Activated naive CD8-positive, alpha-beta T cell treated with anti-CD3 and anti-CD28 coated beads, Interleukin-2, amount 50 U/mL, for 16 hours (primary cell): ENCODE results near the gene COL1A2.

ENCODE experiments used
- DNase-seq: peaks from one replicate; pipeline ENCODE4 v3.0.0-alpha.2; 2020; ENCODE audit warnings: low read depth, low spot score

The COL1A2 gene

DNA sequence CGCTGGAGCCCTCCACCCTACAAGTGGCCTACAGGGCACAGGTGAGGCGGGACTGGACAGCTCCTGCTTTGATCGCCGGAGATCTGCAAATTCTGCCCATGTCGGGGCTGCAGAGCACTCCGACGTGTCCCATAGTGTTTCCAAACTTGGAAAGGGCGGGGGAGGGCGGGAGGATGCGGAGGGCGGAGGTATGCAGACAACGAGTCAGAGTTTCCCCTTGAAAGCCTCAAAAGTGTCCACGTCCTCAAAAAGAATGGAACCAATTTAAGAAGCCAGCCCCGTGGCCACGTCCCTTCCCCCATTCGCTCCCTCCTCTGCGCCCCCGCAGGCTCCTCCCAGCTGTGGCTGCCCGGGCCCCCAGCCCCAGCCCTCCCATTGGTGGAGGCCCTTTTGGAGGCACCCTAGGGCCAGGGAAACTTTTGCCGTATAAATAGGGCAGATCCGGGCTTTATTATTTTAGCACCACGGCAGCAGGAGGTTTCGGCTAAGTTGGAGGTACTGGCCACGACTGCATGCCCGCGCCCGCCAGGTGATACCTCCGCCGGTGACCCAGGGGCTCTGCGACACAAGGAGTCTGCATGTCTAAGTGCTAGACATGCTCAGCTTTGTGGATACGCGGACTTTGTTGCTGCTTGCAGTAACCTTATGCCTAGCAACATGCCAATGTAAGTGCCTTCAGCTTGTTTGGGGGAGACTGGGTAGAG is at the start of gene COL1A2:
COL1A2 (plus strand) TSS at position 459 of the 704 bp plus-strand sequence; CDS start at position 596, 137 bp downstream.
- DNase-seq = no peak

DNA sequence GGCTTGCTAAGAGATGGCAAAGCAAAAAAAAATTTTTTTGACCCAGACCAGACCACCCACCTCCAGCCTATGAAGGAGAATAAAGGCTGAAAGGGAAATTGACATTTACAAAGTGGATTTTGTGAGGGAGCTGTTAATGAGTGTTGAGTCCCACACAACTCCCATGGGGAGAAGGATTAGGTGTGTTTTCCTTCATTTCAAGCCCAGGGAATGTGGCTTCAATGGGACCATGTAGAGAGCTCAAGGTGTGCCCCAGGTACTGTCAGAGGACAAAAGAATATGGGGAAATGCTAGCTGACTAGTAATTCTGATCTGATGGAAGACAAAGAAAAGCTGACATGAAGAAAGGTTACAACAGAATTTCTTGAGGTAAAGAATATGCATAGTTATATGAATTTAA is 48.8 kb upstream of the COL1A2 start:
- DNase-seq = no peak

DNA sequence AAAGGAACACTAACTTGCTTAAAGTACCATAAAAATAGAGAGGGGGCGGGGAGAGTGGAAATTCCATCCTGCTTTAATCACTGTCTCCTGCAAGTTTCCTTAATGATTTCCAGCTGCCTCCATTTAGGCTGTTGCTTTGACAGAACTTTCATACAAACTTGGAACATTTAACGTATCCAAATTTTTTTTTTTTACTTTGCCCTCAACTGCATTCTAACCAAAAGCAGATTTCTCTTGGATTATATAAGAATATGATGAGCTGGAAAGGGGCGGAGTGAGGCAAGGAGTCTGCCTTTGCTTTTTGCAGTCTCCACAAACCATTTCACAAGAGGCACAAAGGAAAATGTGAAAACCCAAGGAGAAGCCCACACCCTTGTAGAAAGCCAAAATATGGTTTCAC is 46.6 kb upstream of the COL1A2 start:
- DNase-seq = no peak

DNA sequence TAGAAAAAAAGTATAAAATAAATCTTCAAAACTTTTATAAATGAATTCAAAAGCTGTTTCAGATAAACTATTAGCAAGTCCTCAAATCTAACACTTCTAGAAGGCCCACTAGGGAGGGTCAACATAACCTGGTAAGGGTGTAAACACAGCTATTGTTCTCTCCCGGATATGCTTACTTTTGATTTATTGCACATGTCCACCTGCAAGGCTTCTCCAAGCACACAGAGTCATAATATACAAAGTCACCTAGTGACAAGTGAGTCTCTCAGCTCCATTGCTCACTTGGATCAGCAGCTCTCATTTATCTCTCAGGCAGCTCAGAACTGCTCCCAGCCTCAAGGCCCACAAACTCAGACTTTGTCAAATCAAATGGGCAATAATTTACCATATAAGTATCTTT is 44.0 kb upstream of the COL1A2 start:
- DNase-seq = no peak

DNA sequence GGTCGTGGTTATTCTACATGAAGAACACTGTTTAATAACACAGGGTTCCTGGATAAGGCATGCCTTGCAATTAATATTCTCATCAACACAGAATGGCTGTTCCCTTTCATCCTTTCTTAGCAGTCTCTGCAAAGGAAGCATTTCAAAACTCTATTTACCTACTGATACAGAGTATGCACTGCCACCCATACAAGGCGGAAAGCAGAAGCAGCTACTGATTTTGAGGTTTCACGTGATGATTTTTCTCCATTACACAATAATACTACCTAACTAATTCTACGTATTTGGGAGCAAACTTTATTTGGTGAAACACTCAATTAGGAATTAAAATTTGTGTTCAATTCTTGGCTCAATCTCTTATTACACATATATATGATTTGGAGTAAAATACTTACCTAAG is 43.0 kb upstream of the COL1A2 start:
- no peak for DNase-seq

DNA sequence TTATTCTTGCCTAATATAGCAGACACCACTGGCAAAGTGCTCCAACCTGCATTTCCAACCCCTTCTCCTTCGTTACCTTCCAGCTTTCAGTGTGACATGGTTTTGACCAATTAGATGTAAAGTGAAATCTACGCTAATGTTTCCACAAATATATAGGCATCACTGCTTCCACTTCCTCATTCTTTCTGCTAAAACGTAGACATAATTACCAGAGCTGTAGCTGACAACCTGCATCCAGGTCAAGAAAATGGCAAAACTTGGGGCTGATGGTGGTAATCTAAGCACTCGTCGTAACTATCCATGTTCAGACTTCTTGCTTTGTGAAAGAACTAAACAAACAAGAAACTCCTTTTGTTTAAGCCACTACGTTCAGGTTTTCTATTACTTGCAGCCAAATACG is 41.8 kb upstream of the COL1A2 start:
- DNase-seq = no peak

DNA sequence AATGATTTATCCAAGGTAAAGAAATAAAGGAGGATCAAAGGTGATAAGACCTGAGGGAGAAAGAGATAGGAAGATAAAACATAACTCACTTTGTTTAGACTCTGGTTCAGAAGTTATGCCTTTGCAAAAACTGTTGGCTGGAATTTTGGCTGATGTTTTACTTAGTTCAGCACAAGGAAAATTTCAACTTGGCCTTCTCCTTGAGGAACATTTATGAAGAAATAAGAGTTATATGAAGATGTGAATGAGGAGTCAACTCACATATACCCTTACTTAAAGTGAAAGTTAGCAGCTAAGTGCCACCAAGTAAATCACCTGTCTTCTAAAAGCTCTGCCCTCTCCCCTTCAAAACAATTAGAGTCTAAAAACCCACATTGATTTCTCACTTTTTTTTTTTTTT is 39.7 kb upstream of the COL1A2 start:
- DNase-seq = no peak

DNA sequence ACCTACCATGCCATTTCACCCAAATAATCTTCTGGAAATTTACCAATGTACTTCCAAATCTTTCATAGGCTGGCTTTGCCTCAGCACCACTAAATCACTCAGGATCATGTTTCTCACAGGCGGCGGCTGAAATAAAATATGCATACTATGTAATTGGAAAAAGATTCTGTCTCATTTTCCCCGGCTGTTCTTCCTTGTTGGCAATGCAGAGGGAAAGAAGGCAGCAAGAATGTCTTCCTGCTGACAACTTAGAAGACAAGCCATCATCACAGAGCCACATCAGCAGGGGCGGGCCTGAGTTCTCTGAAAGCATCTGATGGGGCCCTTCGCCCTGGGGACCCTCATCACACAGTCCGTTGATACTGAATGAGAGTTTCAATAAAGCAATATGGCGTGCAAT is 39.2 kb upstream of the COL1A2 start:
- DNase-seq = no peak

DNA sequence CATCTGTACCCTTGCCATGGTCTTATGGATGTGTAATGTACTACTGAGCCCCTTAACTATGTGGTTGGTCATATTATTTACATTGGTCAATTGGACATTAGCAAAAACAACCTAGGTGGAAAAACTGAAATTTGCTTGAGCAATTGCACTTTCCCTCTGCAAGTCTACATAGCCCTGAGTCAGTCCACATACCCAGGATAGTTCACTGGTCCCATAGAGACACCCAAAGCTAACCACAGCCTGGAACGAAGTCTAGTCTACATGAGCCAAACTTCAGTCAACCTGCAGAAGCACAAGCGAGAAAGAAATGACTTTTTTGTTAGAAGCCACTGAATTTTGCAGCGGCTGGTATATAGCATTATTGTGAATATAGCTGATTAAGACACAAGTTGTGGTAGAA is 37.6 kb upstream of the COL1A2 start:
- DNase-seq = no peak

DNA sequence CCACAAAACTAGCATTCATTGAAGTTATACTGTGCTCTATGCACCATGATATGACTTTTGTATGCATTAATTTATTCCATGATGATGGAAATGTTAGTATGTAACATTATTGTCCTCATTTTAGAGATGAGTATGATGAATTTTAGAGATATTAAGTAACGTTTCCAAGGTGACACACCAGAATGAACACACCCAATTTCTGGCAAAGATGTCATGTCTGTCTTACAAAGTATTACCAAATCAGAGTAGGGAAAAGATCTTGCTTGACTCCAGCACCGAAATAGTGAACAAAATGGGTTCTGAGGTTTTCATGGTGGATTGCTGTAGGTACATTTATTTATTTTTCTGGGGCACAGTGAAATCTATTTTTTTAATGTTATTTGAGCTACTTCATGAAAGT is 33.8 kb upstream of the COL1A2 start:
- no peak for DNase-seq

DNA sequence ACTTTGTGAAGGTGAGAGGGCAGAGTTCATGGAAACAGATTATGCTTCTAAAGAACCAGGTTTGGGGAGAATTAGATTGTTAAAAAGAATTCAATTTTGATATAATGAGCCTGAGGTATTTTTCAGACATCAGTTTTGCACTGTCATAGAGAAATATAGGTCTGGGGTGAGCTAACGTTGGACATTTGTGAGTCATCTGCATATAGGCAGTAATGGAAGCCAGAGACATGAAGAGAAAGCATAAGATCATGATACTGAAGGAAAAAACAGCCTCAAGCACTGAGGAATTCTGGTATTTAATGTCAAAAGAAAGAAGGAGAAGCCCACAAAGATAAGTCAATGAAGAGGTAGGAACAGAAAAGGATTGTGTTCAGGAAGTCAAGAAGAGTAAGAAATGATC is 32.4 kb upstream of the COL1A2 start:
- no peak for DNase-seq

DNA sequence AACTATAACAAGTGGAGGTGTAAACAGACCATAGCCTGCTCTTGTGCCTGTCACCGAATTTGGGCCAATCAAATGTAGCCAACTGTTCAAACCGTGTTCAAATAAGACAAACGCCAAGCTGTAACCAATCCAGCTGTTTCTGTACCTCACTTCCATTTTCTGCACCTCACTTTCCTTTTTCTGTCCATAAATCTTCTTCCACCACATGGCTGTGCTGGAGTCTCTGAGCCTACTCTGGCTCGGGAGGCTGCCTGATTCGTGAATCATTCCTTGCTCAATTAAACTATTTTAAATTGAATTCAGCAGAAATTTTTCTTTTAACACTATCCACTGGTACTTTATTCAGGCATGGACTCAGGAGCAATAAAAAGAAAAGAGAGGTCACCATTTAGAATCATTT is 29.9 kb upstream of the COL1A2 start:
- no peak for DNase-seq

DNA sequence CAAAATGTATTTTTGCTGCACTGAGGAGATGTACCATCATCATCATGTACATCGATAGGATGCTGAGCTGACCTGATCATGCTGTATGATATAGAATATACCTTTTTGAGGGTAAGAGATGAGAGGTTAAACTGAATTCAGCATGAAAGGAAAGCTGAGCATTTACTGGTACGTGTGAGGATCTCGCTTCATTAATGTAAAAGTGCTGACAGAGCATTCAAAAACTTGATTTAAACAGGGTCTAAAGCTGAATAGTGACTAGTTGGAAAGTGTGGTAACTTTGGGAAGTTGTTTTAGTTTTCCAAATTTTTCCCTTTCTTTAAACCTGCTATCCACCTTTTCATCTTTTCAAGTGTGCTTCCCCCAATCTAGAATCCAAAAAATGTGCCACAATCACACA is 28.5 kb upstream of the COL1A2 start:
- DNase-seq = no peak

DNA sequence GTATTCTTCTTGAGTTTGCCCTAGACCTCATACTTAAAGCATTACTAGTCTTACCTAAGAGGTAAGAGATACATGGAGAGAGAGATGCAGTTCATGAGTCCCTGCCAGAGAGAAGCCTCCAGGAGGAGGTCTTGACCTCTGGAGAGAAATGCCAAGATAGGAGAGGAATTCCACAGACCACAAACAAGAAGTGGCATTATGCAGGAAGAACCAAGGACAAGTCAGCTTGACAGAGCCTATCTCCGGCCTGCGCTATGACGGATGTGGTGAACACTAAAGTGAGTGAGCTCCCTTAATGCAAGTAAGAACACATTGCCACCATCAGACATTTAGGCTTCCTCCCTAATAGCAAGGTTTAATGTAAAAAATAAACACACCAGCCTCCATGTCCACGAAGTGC is 27.9 kb upstream of the COL1A2 start:
- no peak for DNase-seq

DNA sequence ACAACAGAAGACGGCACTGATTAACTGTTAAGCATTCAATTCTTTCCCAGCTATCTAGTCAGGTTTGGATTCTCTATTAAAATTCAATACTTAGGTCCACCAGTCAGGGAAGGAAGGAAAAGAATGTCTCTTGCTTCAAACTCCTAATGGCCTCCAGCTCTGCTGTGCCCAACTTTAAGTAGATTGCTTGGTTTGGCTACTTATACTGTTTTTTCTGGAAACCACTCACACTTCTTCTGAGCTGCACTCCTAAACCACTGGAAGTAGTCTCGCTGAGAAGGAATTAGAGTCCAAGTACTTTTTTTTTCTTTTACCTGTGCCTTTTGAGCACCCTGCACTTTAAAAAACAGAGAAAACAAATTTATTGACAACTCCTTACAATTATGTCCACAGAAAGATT is 26.7 kb upstream of the COL1A2 start:
- no peak for DNase-seq

DNA sequence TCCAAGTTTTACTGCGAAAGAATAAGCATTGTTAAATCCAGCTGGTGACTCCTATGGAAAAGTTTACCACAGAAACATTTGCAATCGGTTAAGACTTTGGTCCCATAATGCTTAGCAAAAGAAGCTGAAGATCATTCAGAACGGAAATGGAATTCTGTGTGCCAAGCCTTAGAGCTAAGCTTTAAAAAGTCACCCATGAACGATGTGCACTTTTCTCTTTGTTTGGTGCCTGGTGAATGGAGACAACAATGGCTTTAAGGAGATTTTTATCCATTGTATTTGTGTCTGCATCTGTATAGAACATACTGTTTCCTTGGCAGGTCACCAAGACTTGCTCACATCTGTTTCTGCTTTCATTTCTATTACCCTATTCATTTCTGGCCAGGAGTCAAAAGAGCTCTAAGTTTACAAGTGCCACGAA is 26.3 kb upstream of the COL1A2 start:
- DNase-seq = no peak

DNA sequence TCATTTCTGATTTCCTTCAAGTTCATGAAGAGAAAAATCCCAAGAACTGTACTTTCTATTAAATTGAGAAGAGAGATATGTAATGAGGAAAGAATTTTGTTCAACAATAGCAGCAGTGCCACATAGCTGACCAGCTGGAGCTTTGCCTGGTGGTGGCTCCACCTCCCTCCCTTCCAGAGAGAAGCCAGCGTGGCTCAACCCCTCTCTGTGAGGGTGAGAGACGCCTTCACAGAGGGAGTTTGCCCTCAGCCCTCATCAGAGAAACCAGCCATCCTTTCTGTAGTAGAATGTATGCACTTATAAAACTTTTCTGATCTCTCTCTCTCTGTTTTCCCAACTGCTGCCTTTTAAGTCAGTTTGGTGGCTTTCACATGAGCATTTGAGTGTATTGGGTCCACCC is 20.5 kb upstream of the COL1A2 start:
- DNase-seq = no peak

DNA sequence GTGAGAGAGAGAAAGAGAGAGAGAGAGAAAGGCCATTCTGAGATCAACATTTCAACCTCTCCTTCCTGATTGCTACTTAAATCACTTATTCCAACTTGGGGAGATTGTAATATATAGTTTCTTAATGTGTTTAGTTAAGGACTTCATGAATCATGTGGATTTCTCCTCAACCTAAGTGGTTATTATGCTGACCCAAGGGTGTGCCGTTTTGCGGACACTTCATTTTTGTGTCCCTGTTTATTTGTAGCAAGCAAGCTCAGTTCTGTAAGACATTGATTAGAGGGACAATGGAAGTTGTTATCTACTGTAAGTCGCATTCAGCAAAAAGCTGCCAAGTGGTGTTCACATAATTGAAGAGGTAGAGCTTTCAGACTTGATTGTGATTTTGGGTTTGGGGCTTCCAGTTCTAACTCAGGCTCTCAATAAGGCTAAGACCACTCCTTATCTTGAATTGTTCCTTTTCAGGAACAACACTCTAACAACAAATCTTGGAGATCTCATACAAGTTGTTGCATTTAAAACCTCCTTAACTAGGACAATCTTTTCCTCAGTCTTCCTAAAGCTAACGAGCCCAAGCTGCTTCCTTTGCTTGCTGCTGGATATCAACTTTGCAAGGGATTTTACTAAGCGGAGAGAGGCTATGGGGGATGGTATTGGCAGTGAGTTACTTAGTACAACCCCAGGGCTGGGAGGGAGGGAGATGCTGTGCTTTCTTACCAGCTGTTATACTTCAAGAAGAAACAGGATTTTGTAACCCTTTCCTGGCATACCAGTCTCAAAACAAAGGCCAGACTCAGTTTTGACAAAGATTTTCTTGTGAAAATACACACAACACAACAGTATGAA is 19.8 kb upstream of the COL1A2 start:
- no peak for DNase-seq

DNA sequence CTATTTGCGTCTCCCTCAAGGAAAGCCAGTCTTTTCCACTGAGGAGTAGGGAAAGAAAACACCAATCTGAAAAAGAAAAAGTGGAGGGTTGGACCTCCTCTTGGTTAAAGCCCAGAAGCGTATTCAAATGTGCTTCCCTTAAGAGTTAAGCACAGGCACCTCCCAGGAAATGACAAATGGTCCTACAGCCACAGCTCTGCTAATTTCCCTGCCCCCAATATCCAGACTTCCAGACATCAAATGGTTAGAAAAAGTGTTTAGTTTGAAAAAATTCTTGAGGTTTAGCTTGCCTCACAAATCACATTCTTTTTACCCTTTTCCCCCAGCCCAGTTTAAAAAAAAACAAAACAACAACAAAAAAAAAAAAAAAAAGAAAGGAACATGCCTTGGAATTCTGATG is 19.0 kb upstream of the COL1A2 start:
- no peak for DNase-seq

DNA sequence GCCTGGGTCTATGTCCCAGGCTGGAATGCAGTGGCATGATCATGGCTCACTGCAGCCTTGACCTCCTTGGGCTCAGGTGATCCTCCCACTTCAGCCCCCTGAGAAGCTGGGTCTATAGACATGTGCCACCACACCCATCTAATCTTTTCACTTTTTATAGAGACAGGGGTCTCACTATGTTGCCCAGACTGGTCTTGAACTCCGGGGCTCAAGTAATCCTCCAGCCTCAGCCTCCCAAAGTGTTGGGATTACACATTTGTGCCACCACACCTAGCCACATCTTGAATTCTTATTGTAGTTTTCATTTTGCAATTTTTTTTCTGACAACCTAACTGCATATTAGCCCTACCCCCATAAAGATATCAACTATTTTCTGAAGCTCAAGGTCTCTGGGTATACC is 18.4 kb upstream of the COL1A2 start:
- DNase-seq = no peak

DNA sequence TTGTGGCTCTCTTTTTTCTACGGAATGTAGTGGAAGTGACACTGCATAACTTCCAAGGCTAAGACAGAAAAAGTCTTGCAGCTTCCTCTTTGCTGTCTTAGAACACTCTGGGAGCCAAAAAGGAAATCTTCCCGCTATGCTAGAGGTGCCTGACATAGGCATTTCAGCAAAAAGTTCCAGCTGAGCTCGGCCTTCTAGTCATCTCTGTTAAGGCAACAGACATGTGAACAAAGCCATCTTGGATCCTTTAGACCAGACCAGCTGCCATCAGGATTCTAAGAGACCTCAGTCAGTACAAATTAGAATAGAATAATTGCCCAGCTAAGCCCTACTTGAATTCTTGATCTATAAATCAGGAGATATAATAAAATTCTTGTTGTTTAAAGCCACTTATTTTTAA is 16.3 kb upstream of the COL1A2 start:
- DNase-seq = no peak

DNA sequence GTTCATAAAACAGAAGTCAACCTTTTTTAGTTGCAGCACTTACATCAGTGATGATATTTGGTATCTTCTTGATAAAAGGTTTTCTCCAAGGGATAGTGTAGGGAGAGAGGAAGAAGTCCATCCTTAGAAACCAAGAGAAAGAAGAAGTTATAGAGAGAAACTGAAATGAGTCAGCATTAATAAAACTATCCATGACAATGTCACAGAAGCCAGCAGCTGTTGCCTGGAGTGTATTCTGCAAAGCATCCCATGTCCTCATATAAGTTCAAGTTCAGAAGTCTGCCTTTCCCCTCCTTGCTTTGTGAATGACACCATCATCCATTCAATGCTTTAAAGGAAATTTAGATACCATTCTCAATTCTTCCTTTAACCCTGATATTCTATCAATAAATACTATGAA is 14.4 kb upstream of the COL1A2 start:
- no peak for DNase-seq

DNA sequence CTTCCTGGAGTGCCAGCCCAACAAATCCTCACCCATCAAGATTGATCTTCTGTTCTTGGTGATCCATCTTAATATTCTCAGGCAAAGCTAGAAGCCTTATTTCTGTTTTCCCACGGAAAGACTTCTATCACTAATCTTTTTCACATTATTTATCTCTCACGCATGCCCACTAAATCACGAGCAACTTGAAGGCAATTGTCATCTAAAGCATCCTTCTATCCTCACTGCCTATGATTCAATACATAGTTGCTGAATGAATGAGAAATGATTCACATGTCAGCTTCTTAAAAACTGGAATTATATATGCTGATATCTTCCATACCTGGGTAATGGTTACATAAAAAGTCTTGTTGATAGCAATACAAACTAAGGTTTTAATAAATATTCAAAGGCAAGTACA is 12.6 kb upstream of the COL1A2 start:
- no peak for DNase-seq
